Erythroblast (primary cell): ENCODE results near the gene RRM1.
"Not testable (repeated sequence)": the region's sequence is repeated elsewhere in the genome, so short reads cannot be mapped to it uniquely, and the experiment has no call there.

Experiments
- DNase-seq, 2 experiments: peaks; one replicate each; lab custom pipeline; 2025; lab: John Stamatoyannopoulos, UW
- GATA1 ChIP-seq: IDR thresholded peaks from 2 replicates; pipeline ENCODE4 v1.6.1; 2011; ENCODE audit warnings: low read depth, mild to moderate bottlenecking, control low read depth, low read length, moderate library complexity
- POLR2A ChIP-seq: IDR thresholded peaks from 2 replicates; pipeline ENCODE4 v1.6.1; 2011; ENCODE audit warnings: mild to moderate bottlenecking, low read length

The RRM1 gene

DNA sequence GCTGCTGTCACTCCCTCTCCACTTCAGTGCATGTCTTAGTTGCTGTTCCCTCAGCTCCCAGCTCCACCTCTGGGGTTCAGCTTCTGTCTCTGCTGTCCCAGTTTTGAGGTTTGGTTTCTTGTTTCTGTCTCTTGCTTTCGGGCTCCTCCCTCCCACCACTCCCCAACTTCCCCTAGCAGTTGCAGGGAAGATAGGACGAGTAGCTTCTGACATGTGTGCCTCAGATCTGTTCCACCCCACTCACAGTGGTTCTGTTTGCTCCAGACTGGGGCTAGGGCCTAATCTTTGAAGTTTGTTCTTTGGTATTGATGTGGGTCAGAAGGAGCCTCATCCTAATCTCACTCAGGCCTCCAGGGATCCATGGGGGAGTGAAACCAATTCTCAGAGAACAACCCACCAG is 2.6 kb upstream of the RRM1 start:
- peak; percentile 80 to 86 for DNase-seq

DNA sequence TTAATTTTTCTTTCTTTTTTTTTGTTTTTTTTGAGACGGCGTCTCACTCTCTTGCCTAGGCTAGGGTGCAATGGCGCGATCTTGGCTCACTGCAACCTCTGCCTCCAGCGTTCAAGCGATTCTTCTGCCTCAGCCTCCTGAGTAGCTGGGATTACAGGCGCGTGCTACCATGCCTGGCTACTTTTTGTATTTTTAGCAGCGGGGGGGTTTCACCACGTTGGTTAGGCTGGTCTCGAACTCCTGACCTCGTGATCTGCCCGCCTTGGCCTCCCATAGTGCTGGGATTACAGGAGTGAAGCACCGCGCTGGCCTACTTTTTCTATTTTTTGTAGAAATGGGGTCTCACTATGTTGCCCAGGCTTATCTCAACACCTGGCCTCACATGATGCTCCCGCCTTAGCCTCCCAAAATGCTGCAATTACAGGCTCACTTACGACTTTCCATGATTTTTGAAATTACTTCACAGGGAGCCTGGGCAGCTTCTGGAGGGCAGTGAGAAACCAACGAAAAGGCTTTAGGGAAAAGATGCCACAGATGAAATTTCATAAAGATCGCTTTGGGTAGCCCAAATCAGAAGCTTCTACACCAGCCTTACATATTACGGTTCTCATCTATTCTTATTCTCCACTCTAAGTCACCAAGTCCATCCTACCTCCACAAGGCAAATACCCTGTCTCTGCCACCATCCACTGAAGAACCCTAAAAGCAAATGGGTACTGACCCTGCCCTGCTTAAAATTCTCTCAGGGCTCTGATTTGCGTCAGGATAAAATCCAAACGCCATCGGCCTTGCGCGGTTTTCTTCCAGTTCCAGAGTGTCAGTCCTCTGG is 866 bp upstream of the RRM1 start:
- no peak for TF ChIP-seq POLR2A
- no peak for TF ChIP-seq GATA1
- peak in 1 of 2 experiments; percentile 58 for DNase-seq

More for the DNA sequence above, 2.6 kb upstream of the RRM1 start:
- TF ChIP-seq POLR2A (peak; percentile 57), GATA1 (no peak)

DNA sequence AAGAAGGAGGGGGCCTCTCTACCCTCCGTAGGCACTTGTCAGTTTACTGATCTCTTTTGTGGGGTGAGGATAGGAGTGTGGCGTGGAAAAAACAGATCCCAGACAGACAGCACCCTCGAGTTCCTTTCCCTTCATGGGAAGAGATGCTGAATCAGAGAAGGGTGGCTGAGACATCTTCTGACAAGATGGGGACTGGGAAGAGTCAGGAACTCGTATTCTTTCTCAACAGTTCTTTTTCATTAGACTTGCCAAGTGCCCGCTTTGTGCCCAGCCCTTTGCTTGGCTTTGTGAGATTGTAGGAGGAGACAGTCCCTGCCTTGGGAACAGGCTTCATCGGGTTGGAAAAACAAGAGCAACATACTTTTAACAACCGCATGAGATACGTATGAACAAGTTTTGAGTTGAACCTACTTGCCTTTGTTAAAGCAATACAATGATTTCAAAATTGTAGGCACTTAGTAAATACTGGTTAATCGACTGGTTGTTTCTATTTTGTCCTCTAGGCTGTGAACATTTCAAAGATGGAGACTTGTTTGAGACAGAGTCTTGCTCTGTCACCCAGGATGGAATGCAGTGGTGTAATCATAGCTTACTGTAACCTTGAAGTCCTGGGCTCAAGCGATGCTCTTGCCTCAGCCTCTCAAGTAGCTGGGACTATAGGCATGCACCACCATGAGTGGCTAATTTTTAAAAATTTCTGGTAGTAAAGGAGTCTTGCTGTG is 1.1 kb downstream of the RRM1 start:
- TF ChIP-seq POLR2A (no peak), GATA1 (no peak)
- DNase-seq = peak; percentile 69 to 74

- TF ChIP-seq POLR2A (no peak), GATA1 (no peak)
Measured at GRCh38 chr11:4098026-4098621, 3.5 kb downstream of the RRM1 start.

DNA sequence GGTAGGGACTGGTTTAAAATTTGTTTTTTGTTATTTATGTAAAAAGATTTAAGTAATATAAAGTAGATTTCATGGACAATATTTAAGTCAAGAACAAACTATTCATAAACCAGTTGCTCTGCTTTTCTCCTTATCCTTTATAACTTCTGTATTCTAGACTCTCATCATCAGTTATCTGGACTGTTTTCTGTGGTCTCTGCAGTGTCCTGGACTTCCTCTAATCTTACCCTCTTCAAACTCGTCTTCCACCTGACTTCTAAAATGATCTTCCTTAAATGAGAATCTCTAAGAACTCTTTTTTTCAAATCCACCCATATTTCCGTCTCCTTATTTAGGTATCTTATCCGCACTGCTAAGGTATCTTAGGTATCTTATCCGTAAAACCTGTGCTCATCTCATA is 8.1 kb downstream of the RRM1 start:
- TF ChIP-seq GATA1 (no peak), POLR2A (no peak)

More at GRCh38 chr11:4098026-4098621, 3.5 kb downstream of the RRM1 start:
- no peak for DNase-seq

DNA sequence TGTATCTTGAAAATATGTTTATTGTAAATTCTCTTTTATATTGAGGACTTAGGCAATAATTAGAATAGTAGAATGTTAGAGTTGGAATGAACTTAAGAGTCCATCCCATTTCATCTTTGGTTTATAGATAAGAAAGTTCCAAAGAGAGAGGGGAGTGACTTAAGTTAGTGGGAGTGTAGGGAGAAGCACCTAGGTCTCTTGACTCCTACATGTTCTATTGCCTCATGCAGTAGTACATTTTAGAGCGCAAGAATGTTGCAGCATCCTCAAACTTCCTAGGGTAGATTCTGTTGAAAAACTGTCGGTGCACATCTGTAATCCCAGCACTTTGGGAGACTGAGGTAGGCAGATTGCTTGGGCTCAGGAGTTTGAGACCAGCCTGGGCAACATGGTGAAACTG is 8.7 kb downstream of the RRM1 start:
- TF ChIP-seq POLR2A (no peak), GATA1 (no peak)
- no peak for DNase-seq

More for the DNA sequence above, 8.1 kb downstream of the RRM1 start:
- no peak for DNase-seq

DNA sequence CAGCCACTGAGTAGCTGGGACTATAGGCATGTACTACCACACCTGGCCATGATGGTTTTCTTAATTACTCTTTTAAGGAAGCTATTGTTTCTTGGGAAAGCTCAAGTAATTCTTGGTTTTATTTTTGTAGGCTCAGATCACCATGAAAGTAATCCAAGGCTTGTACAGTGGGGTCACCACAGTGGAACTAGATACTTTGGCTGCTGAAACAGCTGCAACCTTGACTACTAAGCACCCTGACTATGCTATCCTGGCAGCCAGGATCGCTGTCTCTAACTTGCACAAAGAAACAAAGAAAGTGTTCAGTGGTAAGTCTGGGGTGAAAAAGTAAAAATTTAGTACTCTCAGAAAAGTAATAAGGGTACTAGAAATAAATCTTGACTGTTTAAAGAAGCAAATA is 11.3 kb downstream of the RRM1 start:
- no peak for DNase-seq
- TF ChIP-seq GATA1 (no peak), POLR2A (no peak)

DNA sequence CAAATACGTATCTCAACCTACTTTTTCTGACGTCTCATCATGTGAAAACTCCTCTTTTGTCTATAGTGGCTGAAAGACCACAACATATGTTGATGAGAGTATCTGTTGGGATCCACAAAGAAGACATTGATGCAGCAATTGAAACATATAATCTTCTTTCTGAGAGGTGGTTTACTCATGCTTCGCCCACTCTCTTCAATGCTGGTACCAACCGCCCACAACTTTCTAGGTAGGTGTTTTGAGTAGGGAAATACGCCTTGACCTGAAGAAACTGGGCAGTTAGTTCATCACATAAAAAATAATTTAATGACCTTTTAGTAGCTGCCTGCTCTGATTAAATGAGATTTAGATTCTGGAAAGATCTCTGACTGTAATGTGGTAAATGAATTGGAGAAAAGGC is 17.2 kb downstream of the RRM1 start:
- TF ChIP-seq POLR2A (no peak), GATA1 (no peak)
- DNase-seq = no peak

DNA sequence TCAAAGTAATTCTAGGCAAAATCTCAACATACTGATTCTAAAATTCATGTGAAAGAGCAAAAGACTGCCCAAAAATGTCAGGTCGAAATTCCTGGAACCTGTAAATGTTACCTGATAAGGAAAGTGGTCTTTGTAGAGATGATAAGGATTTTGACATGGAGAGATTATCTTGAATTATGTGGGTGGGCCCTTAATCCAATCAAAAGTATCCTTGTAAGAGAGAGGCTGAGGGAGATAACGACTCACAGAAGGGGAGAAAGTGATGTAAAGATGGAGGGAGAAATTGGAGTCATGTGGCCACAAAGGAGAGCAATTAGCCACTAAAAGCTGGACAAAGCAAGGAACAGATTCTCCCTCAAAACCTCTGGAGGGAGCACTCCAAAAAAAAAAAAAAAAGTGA is 20.5 kb downstream of the RRM1 start:
- peak; percentile 10 to 55 for DNase-seq
- TF ChIP-seq POLR2A = no peak
- no peak for TF ChIP-seq GATA1

GRCh38 chr11:4118107-4118506 is 23.5 kb downstream of the RRM1 start:
- no peak for DNase-seq
- TF ChIP-seq GATA1 = no peak
- no peak for TF ChIP-seq POLR2A

DNA sequence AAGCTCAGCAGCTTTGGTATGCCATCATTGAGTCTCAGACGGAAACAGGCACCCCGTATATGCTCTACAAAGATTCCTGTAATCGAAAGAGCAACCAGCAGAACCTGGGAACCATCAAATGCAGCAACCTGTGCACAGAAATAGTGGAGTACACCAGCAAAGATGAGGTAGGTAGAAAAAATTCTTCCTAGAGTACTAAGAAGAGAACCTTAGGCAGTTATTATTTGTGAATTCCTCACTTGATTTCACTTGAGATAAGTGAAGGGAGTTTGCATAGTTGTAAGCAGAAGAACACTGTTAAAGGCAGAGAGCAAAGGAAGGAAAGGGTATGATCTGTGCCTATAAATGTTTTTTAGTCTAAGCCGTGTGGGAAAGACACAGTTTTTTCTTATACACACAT is 28.6 kb downstream of the RRM1 start:
- no peak for TF ChIP-seq GATA1
- TF ChIP-seq POLR2A = no peak
- DNase-seq = no peak

DNA sequence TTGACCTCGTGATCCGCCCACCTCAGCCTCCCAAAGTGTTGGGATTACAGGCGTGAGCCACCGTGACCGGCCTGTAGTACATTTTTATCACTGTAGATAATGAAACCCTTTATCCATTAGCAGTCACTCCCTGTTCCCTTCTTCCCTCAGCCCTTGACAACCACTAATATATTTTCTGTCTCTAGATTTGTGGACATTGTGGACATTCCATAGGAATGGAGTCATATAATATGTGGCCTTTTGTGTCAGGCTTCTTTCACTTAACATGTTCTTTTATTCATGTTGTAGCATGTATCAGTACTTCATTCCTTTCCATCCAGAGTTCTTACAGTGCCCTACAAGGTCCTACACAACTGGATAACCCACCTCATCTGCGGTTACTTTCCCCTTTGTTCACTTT is 30.5 kb downstream of the RRM1 start:
- TF ChIP-seq GATA1 (no peak), POLR2A (no peak)
- DNase-seq = no peak

DNA sequence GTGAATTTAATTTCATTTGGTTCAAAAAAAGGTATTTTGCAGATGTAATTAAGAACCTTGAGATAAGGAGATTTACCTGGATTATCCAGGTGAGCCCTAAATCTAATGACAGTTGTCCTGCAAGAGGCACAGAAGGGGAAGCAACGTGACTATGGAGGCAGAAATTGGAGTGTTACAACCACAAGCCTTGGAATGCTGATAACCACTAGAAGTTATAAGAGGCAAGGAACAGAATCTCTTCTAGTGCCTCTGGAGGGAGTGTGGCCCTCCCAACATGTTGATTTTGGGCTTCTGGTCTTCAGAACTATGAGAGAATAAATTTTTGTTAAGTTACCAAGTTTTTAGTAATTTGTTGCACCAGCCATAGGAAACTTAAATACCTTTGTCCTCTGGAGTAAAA is 32.8 kb downstream of the RRM1 start:
- no peak for DNase-seq
- no peak for TF ChIP-seq GATA1
- TF ChIP-seq POLR2A = no peak

GRCh38 chr11:4130219-4130618 is 35.6 kb downstream of the RRM1 start:
- DNase-seq = not testable (repeated sequence)
